GM18951 (cell line): Measurements from ENCODE around the gene DNMT3B.

ENCODE experiments used
- POLR2A ChIP-seq: IDR thresholded peaks from 4 replicates; pipeline ENCODE4 v1.6.1; 2011; ENCODE audit warnings: mild to moderate bottlenecking; ENCODE audit not compliant: insufficient read length, insufficient read depth; ENCODE audit errors: extremely low read depth
- in situ Hi-C: fragments of 300-500 bp; cut with MboI; formaldehyde crosslinking; loops from one replicate; pipeline ENCODE4 v1.12.0; 2022; ENCODE audit warnings: low sequenced_read_pairs, mixed read lengths, inconsistent platforms; ENCODE audit not compliant: unreplicated experiment

The DNMT3B gene

DNA sequence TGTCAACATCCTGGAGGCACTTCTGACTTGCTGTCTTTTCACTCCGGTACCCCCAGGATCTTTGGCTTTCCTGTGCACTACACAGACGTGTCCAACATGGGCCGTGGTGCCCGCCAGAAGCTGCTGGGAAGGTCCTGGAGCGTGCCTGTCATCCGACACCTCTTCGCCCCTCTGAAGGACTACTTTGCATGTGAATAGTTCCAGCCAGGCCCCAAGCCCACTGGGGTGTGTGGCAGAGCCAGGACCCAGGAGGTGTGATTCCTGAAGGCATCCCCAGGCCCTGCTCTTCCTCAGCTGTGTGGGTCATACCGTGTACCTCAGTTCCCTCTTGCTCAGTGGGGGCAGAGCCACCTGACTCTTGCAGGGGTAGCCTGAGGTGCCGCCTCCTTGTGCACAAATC, 45.5 kb downstream of the DNMT3B start:
- in situ Hi-C loops, result no loop called here

DNA sequence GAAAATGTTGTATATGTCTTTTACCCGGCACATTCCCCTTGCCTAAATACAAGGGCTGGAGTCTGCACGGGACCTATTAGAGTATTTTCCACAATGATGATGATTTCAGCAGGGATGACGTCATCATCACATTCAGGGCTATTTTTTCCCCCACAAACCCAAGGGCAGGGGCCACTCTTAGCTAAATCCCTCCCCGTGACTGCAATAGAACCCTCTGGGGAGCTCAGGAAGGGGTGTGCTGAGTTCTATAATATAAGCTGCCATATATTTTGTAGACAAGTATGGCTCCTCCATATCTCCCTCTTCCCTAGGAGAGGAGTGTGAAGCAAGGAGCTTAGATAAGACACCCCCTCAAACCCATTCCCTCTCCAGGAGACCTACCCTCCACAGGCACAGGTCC, 46.3 kb downstream of the DNMT3B start:
- TF ChIP-seq POLR2A, result no peak
- in situ Hi-C loops, result no loop called here

More for the DNA sequence above, 45.5 kb downstream of the DNMT3B start:
- no peak for TF ChIP-seq POLR2A

DNA sequence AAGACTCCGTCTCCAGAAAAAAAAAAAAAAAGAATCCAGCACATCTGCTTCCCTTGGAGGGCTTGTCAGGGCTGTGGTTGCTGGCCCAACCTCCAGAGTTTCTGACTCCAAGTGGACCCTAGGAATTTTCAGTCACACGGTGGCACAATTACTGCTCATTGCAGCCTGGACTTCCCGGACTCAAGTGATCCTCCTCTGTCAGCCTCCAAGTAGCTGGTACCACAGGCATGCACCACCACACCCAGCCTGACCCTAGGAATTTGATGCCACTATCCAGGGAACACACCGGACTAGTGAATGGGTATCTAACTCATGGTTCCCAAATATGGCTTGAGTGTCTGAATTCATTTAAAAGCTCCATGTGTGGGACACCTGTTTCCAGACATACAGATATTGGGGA, 47.7 kb downstream of the DNMT3B start:
- TF ChIP-seq POLR2A, result no peak
- in situ Hi-C loops, result no loop called here

DNA sequence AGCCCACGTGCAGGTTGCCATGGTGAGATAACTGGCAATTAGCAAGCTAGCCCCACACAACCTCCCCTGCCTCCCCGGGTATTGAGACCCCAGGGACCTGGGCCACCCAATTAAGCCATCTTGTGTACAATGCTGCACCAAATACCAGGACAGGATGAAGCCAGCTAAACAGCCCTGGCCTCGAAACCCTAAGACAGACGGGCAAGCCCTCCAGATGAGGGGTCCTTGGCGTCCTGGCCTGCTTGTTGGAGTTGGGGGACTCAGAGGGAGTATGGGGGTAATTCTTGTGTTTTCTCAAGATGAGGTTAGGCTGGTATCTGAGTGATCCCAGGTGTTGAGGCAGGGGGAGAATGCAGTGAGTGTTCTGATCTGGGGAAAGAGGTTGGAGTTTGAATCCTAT, 48.8 kb downstream of the DNMT3B start:
- no peak for TF ChIP-seq POLR2A
- in situ Hi-C loops, result no loop called here

DNA sequence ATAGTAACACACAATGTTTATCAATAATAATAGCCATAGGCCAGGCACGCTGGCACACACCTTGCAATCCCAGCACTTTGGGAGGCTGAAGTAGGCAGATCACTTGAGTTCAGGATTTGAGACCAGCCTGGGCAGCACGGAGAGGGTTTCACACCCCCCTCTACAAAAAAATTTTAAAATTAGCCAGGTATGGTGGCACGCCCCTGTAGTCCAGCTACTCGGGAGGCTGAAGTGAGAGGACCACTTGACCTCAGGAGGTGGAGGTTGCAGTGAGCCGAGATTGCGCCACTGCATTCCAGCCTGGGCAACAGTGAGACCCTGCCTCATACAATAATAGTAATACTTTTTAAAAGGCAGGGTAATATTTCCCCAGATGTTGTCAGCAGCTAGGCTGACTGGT, 49.7 kb downstream of the DNMT3B start:
- TF ChIP-seq POLR2A, result no peak
- in situ Hi-C loops, result no loop called here

DNA sequence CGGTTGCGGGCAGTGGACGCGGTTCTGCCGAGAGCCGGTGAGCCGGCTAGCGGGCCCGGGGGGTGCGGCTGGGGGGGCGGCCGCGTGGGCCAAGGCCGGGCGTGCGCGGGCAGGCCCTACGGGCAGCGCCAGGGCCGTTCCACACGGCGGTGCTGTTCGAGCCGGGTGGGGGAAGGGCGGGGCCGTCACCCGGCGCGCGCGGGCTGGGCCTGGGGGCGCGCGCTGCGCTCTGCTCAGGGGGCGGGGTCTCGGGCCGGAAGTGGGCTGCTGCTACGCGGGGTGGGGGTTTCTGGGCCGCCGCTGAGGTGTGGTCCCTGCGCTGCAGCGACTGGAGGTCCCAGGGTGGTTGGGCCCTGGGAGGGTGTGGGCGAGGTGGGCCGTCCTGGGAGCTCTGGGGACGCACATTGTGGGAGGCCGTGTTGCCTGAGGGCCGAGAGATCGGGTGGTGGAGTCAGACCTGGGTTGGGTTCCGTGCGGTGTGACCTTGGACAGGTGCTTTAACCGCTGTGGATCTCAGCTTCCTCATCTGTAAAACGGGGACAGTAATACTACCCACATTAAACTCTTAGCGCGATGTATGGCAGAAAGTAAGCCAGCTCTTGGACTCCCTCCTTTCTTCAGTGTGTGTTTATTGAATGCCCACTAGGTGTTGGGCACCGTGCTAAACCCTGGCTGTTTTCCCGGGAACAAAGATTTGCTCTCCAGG, 58.0 kb downstream of the DNMT3B start:
- TF ChIP-seq POLR2A, result peak; percentile 64
- in situ Hi-C loops, result no loop called here

DNA sequence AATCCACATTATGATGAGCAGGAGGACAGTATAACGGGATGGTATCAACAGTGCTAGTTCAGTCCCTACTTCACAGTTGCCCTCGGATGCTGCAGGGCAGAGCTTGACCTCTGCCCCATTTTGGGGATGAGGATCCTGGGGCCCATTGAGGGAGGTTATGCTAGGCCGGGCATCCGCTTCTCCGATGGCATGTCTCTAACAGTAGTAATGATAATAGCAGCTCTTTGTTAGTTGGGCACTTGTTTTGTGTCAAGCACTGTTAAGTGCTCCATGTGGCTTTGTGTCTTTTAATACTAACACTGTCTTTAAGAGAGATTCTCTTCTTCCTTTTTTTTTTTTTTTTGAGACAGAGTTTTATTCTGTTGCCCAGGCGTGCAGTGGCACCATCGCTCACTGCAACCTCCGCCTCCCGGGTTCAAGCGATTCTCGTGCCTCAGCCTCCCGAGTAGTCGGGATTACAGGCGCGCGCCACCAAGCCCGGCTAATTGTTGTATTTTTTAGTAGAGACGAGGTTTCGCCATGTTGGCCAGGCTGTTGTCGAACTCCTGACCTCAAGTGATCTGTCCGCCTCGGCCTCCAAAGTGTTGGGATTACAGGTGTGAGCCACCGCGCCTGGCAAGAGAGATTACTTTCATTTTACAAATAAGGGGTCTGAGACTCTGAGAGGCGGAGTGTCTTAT, 58.7 kb downstream of the DNMT3B start:
- no peak for TF ChIP-seq POLR2A
- in situ Hi-C loops, result no loop called here

DNA sequence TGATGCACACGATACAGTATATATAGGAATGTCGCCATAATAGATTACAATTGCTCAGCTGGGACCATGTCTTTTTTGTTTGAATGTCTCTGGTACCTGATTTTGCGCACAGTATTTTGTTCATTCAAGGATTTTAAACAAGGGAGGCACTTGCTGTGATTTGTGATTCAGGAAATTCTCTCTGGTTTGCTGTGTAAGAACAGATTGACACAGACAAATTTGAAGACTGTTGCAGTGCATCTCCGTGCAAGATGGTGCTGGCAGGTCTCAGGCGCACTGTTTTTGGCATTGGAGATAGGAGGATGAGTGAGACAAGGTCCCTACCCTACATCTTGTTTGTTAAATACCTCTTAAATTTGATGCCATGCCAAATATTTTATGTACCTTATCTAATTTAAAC, 60.0 kb downstream of the DNMT3B start:
- in situ Hi-C loops, result no loop called here
- no peak for TF ChIP-seq POLR2A

DNA sequence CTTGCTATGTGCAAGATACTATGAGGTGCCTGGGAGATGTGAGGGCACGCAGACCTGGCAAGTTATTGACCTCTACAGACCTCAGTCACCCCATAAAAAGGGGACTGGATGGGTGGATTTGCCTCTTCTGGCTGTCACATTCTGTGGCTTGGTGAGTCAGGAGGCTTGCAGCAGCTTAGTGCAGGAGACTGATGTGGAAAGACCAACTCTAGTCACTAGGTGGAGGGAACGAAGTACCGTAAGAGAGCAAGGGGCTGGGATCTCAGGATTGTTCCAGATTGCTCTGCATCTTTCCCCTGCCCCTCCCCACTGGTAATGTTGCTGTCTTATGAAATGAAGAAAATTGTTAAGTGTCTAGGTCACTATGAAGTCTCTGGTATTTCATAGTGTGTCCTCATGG, 60.9 kb downstream of the DNMT3B start:
- in situ Hi-C loops, result no loop called here
- no peak for TF ChIP-seq POLR2A

DNA sequence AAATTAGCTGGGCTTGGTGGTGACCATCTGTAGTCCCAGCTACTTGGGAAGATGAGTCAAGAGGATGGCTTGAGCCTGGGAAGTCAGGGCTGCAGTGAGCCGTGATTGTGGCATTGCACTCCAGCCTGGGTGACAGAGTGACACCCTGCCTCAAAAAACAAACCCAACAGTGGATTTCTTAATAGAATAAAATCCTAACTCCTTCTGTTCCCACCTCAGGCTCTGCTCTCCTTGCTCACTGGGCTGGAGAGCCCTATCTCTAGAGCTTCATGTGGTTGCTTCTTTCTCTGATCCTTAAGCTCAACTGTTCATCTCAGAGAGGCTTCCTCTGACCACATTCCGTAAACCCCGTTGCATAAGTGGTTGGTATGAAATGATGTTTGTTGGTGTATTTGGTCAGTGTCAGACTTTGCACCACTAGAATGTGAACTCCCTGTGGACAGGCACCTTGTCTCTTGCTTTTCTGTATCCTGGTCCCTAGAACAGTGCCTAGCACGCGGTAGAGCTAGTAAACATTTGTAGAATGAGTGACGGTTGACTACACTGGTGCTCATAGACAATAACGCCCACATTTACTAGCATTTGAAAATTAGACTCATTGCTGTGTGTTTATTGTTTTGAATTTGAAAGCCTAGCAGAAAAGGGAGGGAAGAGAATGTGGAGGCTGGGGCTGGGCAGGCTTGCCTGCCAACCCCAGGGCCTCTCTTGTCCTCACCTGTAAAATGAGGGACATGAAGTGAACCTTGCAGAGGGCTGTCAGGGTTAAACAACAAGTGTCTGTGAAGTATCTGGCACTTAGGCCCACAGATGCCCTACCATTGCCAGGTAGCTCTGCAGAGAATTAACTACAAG, 61.8 kb downstream of the DNMT3B start:
- TF ChIP-seq POLR2A, result no peak
- in situ Hi-C loops, result no loop called here

DNA sequence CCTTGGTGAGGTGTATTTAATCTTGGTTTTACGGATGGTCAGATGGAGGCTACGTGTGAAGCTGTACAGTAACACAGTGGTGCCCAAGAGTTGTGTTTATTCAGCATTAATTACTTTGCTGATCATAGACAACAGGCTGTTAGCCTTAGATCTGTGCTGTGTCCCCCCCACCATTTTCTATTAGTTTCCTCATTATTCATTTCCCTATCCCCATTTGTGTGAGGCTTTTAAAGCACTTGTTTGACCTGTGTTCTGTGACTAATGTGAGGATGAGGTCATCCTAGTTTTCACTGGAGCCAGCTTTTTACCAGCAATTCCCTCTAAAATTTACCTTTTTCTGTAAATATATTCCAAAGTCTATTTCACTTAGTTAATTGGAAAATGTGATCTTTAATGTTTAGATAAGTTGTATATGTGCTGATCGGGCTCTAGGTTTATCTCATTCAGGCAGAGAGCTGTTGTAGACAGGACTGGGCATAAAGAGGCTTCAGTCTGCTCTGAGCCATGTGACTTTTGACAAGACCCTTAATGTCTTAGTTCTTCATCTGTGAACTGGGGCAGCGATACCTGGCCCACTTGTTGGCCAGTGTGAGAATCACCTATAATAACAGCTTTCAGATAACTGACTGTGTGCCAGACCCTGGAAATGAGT, 66.0 kb downstream of the DNMT3B start:
- no peak for TF ChIP-seq POLR2A
- in situ Hi-C loops, result no loop called here

DNA sequence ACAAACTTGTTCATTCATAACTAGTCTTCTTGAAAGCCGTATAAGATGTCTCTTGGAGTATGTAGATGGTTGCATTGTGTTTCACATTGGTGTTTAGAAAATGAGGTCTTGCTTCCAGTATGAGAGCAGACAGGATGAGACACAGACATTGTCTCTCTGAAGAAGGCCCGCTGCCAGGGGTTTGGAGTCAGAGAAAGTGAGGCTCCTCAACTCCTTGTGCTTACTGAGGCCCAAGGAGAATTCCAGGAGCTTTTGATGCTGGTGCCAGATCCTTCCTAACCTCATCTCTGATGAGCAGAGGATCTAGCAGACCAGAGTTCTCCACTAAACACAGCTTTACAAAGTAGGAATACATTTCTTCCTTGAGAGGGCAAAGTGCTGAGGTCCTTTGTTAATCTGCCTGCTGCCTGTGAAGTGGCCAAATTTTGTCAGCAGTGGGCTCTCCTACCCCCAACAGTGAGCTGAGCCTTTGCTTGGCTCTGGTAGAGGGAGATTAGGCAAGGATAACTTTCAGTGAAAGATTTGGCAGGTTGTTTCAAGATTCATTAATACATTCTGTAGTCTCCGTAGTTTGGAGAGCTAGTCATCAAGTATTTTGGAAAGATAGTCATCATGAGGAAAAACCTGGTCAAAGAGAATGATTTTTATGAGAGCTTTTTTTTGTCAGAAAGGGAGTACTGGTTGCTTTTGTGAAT, 67.3 kb downstream of the DNMT3B start:
- in situ Hi-C loops, result no loop called here
- no peak for TF ChIP-seq POLR2A
